Measurements from ENCODE around the gene RAPGEF4.

Gene RAPGEF4

GRCh38 chr2:172790404-172790803 lies 54.8 kb downstream of the RAPGEF4 start:
- Histone ChIP-seq H3K36me3 (ENCODE audit: control insufficient read depth in 2 of 2, insufficient read depth in 1 of 2, low read length in 2 of 2) (no peaks in the 10 kb centered on the region), H3K4me3 (ENCODE audit: low read depth, low read length) (no peak overlapping the region), H3K4me1 (ENCODE audit: control insufficient read depth, insufficient read depth, low read length) (no peaks in the 10 kb centered on the region), H3K9me3 (ENCODE audit: control insufficient read depth, insufficient read depth, low read depth, low read length) (no peaks in the 10 kb centered on the region), H3K27ac (ENCODE audit: extremely low read depth, low read depth, low read length) (no peak overlapping the region)
- TF ChIP-seq ZSCAN4 (tag by site-specific recombination; IDR thresholded peaks at IDR 0.05) (no peak), ZNF521 (tag by site-specific recombination; IDR thresholded peaks at IDR 0.05) (no peak), ZFP41 (tag by site-specific recombination; IDR thresholded peaks at IDR 0.05; ENCODE audit: borderline replicate concordance) (no peak), ZNF561 (tag by site-specific recombination; IDR thresholded peaks at IDR 0.05; ENCODE audit: borderline replicate concordance) (no peak), PRDM1 (tag by site-specific recombination; IDR thresholded peaks at IDR 0.05) (no peak), IKZF3 (tag by site-specific recombination; IDR thresholded peaks at IDR 0.05) (no peak), ZNF677 (tag by site-specific recombination; IDR thresholded peaks at IDR 0.05) (no peak), TCF7L2 (IDR thresholded peaks at IDR 0.05; ENCODE audit: borderline replicate concordance, low read depth, low read length) (no peak), ZNF132 (tag by site-specific recombination; IDR thresholded peaks at IDR 0.05; ENCODE audit: borderline replicate concordance) (no peak), SALL2 (tag by site-specific recombination; IDR thresholded peaks at IDR 0.05; ENCODE audit: borderline replicate concordance) (no peak), ZNF785 (tag by site-specific recombination; IDR thresholded peaks at IDR 0.05) (no peak), ZNF549 (tag by site-specific recombination; IDR thresholded peaks at IDR 0.05) (no peak), ZFP37 (tag by site-specific recombination; IDR thresholded peaks at IDR 0.05) (no peak), MEIS1 (CRISPR knock-in tag; IDR thresholded peaks at IDR 0.05; ENCODE audit: borderline replicate concordance) (no peak), ZSCAN30 (tag by site-specific recombination; IDR thresholded peaks at IDR 0.05) (no peak), ZBTB8A (tag by site-specific recombination; IDR thresholded peaks at IDR 0.05) (no peak), ZNF488 (tag by site-specific recombination; IDR thresholded peaks at IDR 0.05) (no peak), ZNF645 (tag by site-specific recombination; IDR thresholded peaks at IDR 0.05) (no peak), ZNF560 (tag by site-specific recombination; IDR thresholded peaks at IDR 0.05; ENCODE audit: borderline replicate concordance) (no peak), ZNF692 (tag by site-specific recombination; IDR thresholded peaks at IDR 0.05) (no peak)
- ChIA-PET CTCF (no interaction called here), POLR2A (no interaction called here)

GRCh38 chr2:172791953-172792352 lies 56.3 kb downstream of the RAPGEF4 start:
- H3K36me3 ChIP-seq (ENCODE audit: control insufficient read depth in 2 of 2, insufficient read depth in 1 of 2, low read length in 2 of 2), result no peaks in the 10 kb centered on the region
- ChIA-PET CTCF (interaction anchor here (1.6 kb wide), 1 partner anchor 21 kb away, joined by 4 read pairs; no protein-coding TSS in a partner anchor), POLR2A (no interaction called here)
- H3K4me1 ChIP-seq (ENCODE audit: control insufficient read depth, insufficient read depth, low read length), result no peaks in the 10 kb centered on the region
- H3K9me3 ChIP-seq (ENCODE audit: control insufficient read depth, insufficient read depth, low read depth, low read length), result no peaks in the 10 kb centered on the region
- H3K27ac ChIP-seq (ENCODE audit: extremely low read depth, low read depth, low read length), result no peak overlapping the region
- no peak overlapping the region for H3K4me3 ChIP-seq (ENCODE audit: low read depth, low read length)
- TF ChIP-seq ZNF639 (tag by site-specific recombination; IDR thresholded peaks at IDR 0.05) (no peak), ZNF677 (tag by site-specific recombination; IDR thresholded peaks at IDR 0.05) (no peak), ZNF529 (tag by site-specific recombination; IDR thresholded peaks at IDR 0.05; ENCODE audit: insufficient replicate concordance) (no peak), ZSCAN5A (tag by site-specific recombination; IDR thresholded peaks at IDR 0.05) (no peak), SP2 (tag by site-specific recombination; IDR thresholded peaks at IDR 0.05) (no peak), ZNF23 (tag by site-specific recombination; IDR thresholded peaks at IDR 0.05; ENCODE audit: borderline replicate concordance) (no peak), ZBTB44 (tag by site-specific recombination; IDR thresholded peaks at IDR 0.05) (no peak)
